Ovary (tissue), 9 donors: ENCODE results near the gene RNU1-3. TPM values are rescaled to one million over a fixed set of nuclear protein-coding genes. Genes with fewer than 3 reads are reported as not detected.
"Not testable (repeated sequence)": the region's sequence is repeated elsewhere in the genome, so short reads cannot be mapped to it uniquely, and the experiment has no call there.

Source experiments
- DNase-seq, 5 donors: peaks; one replicate each; pipeline ENCODE4 v3.0.0-alpha.2; 2019 to 2020
- H3K27ac ChIP-seq, 2 donors: fragments of 200-600 bp; one replicate each; pipeline versions ENCODE4 v1.5.1 to v1.8.0; 2019 to 2022
- H3K27me3 ChIP-seq: fragments of 200-600 bp; one replicate; pipeline ENCODE4 v1.8.0; 2022
- H3K36me3 ChIP-seq: fragments of 200-600 bp; sonication (generic); one replicate; pipeline ENCODE4 v1.5.1; 2019
- H3K4me1 ChIP-seq: one replicate; pipeline ENCODE4 v1.8.1; 2013; ENCODE audit warnings: mild to moderate bottlenecking, moderate library complexity; ENCODE audit not compliant: insufficient read depth
- H3K4me3 ChIP-seq: fragments of 200-600 bp; sonication (generic); one replicate; pipeline ENCODE4 v1.5.1; 2017
- H3K9me3 ChIP-seq, 2 donors: fragments of 200-600 bp in 1 of 2; sonication (generic) in 1 of 2; one replicate each; pipeline versions ENCODE4 v1.5.1 to v1.8.1; 2013 to 2019; ENCODE audit warnings: mild to moderate bottlenecking in 1 of 2, moderate library complexity in 1 of 2
- WGBS, 3 donors: extraction: QIAGEN DNeasy Blood & Tissue Kit in 1 of 3; methylation state at CpG; one replicate each; pipeline versions ENCODE4 v1.1.5 to v1.1.7; 2013 to 2017; 5-methylcytosine and 5-hydroxymethylcytosine counted together
- intact Hi-C, 4 donors: fragments of 100-400 bp; cut with DNase I; formaldehyde crosslinking; loops; one replicate each; pipeline versions ENCODE4 v1.11.0 to v1.15.1; 2022 to 2023
- polyA plus RNA-seq, 2 donors: library from polyadenylated mRNA; stranded (reverse); fragments of 200-250 nt in 1 of 2; fragments of 350-450 nt in 1 of 2; fragmentation: Illumina TruSeq in 1 of 2; extraction: RNeasy Lipid Tissue Mini Kit (QIAGEN cat#74804) in 1 of 2; gene quantifications; one replicate each; pipeline ENCODE4 v1.2.3, GENCODE V29; 2013 to 2014
- total RNA-seq, 7 donors: library from RNA; depleted of rRNA in 2 of 7; stranded (reverse); fragments of >200 nt in 2 of 7; fragmentation: NEBNext Ultra II Directional in 3 of 7; extraction: Animal tissue kit (Norgen Biotek cat#: 25700) in 3 of 7; gene quantifications; one replicate each; pipeline versions ENCODE4 v1.1.0 to v1.2.4, GENCODE V29; 2016 to 2023
- donor health status: DM: no; HTN: no; CAD: no; lungs with moderate emphysema.
- donor health status: DM: no; HTN: no; CAD: no.
- donor health status: Bipolar disorder and iron deficiency.
- donor health status: DM: yes; HTN: yes; CAD: no.
- donor health status: DM: no; HTN: no; CAD: no.
- donor health status: DM: yes; HTN: yes; CAD: no.

RNU1-3 gene
- total and polyA plus RNA-seq, 9 donors: under 0.01 to 7,521 (median 3,807) TPM; not detected in 2

DNA sequence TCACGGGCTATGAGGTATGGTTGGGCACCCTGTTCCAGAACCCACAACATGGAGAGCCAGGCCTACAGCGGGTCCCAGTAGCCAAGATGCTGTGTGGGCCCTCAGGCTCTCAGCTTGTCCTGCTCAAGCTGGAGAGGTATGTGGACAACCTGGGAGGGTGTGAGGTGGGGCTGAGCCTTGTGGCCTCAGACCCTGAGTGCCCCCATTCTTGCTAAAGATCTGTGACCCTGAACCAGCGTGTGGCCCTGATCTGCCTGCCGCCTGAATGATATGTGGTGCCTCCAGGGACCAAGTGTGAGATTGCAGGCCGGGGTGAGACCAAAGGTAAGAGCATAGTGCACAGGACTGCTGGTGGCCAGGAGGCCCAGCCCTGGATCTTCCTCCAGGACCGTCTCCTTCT lies 17.4 kb downstream of the RNU1-3 start:
- H3K4me3 ChIP-seq, H3K9me3 ChIP-seq, intact Hi-C loops, H3K27me3 ChIP-seq, H3K27ac ChIP-seq, H3K36me3 ChIP-seq, H3K4me1 ChIP-seq: not testable (repeated sequence)
- whole genome bisulfite sequencing, 3 donors: 63 to 92% (median 80%) methylated on average over 3 to 5 of the region's 6 CpGs
- DNase-seq: peak in 4 of 5 donors; percentile 7 to 24 (median 20)

DNA sequence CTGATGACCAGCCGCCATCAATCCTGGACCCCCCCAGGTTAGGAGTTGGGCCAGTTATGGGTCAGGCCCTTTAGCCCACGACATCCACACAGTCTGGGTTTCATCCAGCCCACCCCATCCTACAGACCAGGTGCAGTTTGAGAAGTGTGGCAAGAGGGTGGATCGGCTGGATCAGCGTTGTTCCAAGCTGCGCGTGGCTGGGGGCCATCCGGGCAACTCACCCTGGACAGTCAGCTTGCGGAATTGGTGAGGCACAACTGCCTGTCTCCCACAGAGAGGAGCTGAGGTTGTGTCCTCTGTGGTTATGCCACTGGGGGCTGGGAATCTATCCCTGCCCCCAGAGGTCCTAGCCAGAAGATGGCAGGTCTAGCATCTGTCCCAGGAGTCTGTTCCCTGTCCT lies 18.0 kb downstream of the RNU1-3 start:
- H3K27me3 ChIP-seq, H3K36me3 ChIP-seq, H3K4me1 ChIP-seq, H3K9me3 ChIP-seq, intact Hi-C loops, H3K27ac ChIP-seq, H3K4me3 ChIP-seq: not testable (repeated sequence)
- DNase-seq: peak in 3 of 5 donors; percentile 19 to 30 (median 22)
- WGBS, 3 donors: no CpG with 5 or more reads among the region's 8 CpGs

DNA sequence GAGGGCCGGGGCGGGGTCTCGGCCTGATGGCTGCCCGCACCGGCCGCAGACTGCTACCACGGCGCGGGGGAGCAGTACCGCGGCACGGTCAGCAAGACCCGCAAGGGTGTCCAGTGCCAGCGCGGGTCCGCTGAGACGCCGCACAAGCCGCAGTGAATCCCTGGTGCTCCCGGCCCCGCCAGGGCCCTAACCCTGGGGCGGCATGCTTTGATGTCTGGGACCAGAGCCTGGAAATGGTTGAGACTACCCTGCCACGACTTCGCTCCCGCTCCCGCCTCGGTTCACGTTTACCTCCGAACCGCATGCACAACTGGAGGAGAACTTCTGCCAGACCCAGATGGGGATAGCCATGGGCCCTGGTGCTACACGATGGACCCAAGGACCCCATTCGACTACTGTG lies 18.5 kb downstream of the RNU1-3 start:
- H3K4me3 ChIP-seq, H3K4me1 ChIP-seq, H3K36me3 ChIP-seq, intact Hi-C loops, H3K27me3 ChIP-seq, H3K9me3 ChIP-seq, H3K27ac ChIP-seq: not testable (repeated sequence)
- 30 to 48% methylated on average over 8 to 21 of the region's 32 CpGs; no CpG with 5 or more reads in 1 of the 3 donors for WGBS, 3 donors
- peak in 3 of 5 donors; percentile 13 to 36 (median 17) for DNase-seq

DNA sequence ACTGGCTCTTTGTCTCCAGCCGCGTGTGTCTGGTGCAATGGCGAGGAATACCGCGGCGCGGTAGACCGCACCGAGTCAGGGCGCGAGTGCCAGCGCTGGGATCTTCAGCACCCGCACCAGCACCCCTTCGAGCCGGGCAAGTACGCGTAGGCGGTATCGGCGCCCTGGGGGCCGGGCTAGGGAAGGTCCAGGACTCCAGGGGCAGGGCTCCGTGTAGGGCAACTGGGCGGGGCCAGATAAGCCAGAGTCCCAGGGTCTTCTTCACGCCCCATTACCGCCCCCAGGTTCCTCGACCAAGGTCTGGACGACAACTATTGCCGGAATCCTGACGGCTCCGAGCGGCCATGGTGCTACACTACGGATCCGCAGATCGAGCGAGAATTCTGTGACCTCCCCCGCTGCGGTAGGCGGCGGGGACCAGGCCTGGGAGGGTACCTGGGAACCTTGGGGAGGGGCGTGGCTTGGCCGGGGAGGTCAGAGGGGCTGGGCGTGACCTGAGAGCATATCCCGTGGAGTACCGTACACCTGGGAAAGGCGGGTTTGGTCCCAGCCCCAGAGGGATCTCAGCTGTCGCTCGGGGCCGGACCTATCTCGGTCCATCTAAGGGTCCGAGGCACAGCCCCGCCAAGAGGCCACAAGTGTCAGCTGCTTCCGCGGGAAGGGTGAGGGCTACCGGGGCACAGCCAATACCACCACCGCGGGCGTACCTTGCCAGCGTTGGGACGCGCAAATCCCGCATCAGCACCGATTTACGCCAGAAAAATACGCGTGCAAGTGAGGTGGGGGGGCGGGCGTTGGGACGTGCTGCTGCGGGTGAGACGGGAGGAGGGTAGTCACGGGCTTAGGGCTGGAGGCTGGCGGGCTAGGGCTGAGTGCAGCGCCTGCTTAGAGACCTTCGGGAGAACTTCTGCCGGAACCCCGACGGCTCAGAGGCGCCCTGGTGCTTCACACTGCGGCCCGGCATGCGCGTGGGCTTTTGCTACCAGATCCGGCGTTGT lies 19.3 kb downstream of the RNU1-3 start:
- H3K9me3 ChIP-seq, intact Hi-C loops, H3K36me3 ChIP-seq, H3K4me3 ChIP-seq, H3K27me3 ChIP-seq, H3K27ac ChIP-seq: not testable (repeated sequence)
- peaks cover 12% of the 10 kb centered on the region for H3K4me1 ChIP-seq
- WGBS, 3 donors: 5 to 13% (median 5%) methylated on average over 24 to 45 of the region's 84 CpGs
- DNase-seq: peak; percentile 9 to 44 (median 17)

DNA sequence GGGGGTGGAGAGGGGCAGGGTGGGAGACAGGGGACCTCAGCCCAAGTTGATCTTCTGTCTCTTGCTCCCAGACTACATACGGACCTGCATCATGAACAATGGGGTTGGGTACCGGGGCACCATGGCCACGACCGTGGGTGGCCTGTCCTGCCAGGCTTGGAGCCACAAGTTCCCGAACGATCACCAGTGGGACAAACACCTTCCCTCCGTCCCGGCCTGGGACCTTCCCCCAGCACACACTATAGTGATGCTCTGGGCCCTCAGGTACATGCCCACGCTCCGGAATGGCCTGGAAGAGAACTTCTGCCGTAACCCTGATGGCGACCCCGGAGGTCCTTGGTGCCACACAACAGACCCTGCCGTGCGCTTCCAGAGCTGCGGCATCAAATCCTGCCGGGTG lies 20.0 kb downstream of the RNU1-3 start:
- H3K9me3 ChIP-seq, H3K27me3 ChIP-seq, intact Hi-C loops, H3K4me3 ChIP-seq, H3K36me3 ChIP-seq, H3K27ac ChIP-seq: not testable (repeated sequence)
- H3K4me1 ChIP-seq: peaks cover 12% of the 10 kb centered on the region
- WGBS, 3 donors: 91 to 92% methylated on average over 7 to 13 of the region's 17 CpGs; no CpG with 5 or more reads in 1 of the 3 donors
- DNase-seq: peak in 3 of 5 donors; percentile 9 to 18 (median 16)

DNA sequence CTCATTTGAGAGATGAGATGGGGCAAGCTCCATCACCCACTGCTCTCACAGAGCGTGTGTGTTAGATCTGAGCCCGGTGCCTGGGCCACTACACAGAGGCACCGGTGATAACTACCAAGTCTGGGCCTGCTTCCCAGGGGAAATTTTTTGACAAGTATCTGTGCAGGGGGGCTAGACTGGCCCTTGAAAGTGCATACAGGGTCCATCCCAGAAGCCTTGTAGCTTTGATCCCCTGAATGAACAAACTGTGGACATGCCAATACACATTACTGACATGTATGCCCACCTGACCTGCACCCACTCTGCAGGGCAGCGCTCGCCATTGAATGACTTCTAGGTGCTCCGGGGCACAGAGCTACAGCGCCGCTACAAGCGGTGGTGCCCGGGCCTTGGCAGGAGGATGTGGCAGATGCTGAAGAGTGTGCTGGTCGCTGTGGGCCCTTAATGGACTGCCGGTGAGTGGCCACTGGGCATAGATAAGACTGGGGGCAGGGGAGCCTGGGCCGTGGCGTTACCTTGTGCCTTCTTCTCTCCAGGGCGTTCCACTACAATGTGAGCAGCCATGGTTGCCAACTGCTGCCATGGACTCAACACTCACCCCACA lies 20.6 kb downstream of the RNU1-3 start:
- intact Hi-C loops, H3K4me3 ChIP-seq, H3K36me3 ChIP-seq, H3K27me3 ChIP-seq, H3K9me3 ChIP-seq, H3K27ac ChIP-seq: not testable (repeated sequence)
- 87 to 93% (median 92%) methylated on average over 14 to 15 of the region's 15 CpGs for WGBS, 3 donors
- H3K4me1 ChIP-seq: peaks cover 12% of the 10 kb centered on the region
- peak; percentile 14 to 44 (median 35) for DNase-seq

DNA sequence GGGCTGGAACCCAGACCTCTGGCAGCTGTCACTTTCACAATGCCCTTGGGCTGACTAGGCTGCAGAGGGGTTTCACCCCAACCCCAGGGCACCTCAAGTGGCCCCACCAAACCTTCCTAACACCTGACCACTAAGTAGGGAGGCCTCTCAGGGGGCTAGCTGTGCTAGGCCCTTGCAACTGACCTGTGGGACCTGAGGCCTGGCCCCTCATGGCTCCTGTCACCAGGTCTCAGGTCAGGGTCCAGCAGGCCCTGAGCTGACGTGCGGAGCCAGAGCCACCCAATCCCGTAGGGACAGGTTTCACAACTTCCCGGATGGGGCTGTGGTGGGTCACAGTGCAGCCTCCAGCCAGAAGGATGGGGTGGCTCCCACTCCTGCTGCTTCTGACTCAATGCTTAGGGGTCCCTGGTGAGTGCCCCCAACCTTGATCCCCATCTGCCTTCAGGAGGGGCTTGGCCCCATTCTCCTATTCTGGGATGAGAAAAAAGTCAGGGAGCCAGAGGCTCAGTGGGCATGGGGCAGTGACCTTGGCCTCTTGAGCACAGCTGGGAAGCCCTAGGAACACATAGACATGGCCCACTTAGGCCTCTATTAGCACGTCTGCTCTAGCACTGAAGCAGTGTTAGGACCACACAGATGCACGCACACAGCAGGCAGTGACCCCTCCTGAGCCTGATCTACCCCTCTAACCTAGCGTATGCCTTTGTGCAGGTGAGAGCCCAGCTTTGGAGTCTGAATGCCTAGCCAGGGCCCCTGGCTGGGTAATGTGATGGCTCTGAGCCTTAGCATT lies 21.3 kb downstream of the RNU1-3 start:
- H3K9me3 ChIP-seq, intact Hi-C loops, H3K27me3 ChIP-seq, H3K36me3 ChIP-seq: not testable (repeated sequence)
- 85 to 90% (median 90%) methylated on average over 7 of the region's 7 CpGs for WGBS, 3 donors
- Histone ChIP-seq H3K4me1 (peaks cover 12% of the 10 kb centered on the region), H3K4me3 (peak overlapping the region; percentile 53), H3K27ac (peak overlapping the region in 1 of 2 donors; percentile 61)
- peak; percentile 28 to 60 (median 53) for DNase-seq
